Subcutaneous adipose tissue (tissue), 4 donors: ENCODE data around the gene FEZ2. TPM values are rescaled to one million over a fixed set of nuclear protein-coding genes. Genes with fewer than 3 reads are reported as not detected.

ENCODE experiments used
- total RNA-seq, 4 donors: library from RNA; depleted of rRNA; stranded (reverse); fragments of >200 nt; gene quantifications; one replicate each; pipeline ENCODE4 v1.1.0, GENCODE V29; 2016
- TF ChIP-seq, protein P1 (sequence below): fragments of 450-650 bp; IDR thresholded peaks from one replicate; pipeline ENCODE4 v1.5.1; 2016; ENCODE audit warnings: low read depth, mild to moderate bottlenecking, control low read depth, antibody characterized with exemption, moderate library complexity

Gene FEZ2
- total RNA-seq, 4 donors from 2014 or later, result 55.8 to 95.7 (median 65.5) TPM

DNA sequence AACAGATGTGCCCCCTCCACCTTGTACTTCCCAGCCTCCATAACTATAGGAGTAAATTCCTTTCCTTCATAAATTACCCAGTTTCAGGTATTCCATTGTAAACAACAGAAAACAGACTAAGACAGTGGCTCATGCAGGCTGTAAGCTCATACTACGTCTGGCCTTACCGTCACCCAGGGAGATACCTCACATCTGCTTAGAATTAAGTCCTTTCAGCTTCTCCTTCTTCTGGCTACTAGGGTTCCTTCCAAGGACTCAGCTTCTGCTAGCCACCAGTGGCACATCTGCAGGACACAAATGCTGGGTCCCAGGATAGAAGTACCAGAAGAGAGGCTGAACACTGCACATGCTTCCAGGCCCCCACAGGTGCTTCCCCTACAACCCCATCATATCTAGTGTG is 22.4 kb upstream of the FEZ2 start:
- TF ChIP-seq, protein P1, sequence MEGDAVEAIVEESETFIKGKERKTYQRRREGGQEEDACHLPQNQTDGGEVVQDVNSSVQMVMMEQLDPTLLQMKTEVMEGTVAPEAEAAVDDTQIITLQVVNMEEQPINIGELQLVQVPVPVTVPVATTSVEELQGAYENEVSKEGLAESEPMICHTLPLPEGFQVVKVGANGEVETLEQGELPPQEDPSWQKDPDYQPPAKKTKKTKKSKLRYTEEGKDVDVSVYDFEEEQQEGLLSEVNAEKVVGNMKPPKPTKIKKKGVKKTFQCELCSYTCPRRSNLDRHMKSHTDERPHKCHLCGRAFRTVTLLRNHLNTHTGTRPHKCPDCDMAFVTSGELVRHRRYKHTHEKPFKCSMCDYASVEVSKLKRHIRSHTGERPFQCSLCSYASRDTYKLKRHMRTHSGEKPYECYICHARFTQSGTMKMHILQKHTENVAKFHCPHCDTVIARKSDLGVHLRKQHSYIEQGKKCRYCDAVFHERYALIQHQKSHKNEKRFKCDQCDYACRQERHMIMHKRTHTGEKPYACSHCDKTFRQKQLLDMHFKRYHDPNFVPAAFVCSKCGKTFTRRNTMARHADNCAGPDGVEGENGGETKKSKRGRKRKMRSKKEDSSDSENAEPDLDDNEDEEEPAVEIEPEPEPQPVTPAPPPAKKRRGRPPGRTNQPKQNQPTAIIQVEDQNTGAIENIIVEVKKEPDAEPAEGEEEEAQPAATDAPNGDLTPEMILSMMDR, result no peak

DNA sequence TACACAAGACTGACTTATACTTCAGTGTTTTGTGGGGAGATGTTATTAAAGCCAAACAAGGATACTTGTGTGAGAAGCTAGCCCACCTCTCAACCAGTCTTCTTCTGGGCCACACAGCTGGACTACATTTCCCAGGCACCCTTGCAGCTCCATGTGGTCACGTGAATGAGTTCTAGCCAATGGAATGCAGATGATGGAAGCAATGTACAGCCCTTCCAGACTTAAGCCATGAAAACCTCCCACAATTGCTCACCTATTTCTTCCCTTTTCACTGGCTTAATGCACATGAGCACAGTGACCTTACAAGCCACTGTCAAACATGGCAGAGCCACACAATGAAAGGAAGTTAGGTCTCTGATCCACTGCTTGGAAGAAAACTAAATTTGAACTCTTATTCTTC is 20.4 kb upstream of the FEZ2 start:
- TF ChIP-seq, protein P1, result no peak

DNA sequence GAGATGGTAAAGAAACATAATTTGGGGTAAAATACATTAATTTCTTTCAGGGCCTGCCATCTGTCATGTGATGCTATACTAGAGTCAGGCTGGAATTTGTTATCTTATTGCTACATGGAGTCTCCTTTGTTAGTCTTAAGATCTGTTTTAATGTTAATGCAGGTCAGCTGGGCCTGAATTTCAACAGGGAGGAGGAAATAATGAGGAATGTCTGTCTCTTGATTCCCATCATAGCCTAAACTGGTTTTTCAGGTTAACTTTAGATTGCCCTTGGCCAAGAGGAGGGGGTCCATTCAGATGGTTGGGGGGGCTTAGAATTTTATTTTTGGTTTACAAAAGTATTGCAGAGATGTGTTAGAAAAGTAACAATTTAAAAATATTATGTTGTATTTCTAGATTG is 19.0 kb upstream of the FEZ2 start:
- TF ChIP-seq, protein P1, result no peak

DNA sequence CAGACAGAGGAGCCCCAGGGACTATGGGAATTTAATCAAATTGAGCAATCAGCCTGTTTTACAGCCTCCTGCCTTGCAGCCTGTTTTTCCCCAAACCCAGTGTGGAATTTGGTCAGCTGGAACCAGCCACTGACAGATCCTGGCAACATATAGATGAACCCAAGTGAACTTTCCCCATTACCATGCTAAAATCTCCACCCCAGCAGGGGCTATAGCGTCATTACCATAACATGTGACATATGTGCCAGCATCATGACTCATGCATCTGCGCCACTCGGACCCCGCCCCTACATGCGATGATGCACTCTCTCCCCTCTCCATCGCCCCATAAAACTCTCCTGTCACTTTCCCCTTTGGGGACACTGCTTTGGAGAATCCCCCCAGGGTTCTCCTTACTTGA is 17.3 kb upstream of the FEZ2 start:
- TF ChIP-seq, protein P1, result no peak

DNA sequence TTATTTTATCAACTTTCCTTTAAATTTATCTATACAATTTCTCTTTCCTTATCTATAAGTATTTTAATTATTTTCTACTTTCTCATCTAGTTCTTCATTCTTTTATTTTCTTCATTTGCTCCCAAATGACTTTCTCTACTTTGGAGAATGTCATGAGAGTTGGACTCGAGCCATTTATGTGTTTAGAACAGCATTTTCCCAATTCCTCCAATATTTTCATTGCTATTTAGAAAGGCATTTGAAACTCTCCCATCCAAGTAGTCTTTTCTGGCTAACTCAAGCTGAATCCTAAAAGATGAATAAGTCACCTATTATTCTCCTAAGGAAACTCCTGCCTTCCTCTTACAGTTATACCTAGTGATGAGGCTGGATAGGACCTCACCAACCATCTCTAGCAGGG is 15.8 kb upstream of the FEZ2 start:
- TF ChIP-seq, protein P1, result no peak

DNA sequence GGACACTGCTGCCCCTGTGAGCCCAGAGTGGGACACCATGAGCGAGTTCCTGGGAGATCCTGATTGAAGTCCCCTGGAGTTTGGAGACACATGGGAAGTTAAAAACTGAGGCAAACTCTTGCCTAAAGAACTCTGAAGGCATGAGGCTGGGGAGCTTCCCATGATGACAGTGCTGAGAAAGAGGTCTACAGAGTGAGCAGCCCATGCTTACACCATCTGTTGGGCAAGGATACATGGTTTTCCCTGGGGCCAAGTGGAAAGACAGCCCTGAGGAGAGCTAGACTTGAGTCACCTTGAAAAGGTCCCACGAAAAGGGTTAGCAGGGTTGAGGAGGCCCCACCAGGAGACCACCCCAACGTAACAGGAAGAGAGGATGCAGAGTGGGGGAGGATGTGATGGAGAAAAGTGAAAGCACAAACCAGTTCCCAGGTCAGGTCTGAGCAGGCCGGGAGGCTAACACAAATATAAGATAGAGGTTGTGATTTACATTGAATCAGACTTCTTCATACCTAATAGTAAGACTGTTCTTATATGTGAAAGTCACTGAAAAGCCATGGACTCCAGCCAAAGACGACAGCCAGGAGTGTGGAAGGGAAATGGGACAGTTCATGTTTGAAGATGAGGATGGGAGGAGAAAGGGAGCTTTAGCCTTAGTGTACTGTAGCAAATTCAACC is 13.5 kb upstream of the FEZ2 start:
- TF ChIP-seq, protein P1, result no peak

DNA sequence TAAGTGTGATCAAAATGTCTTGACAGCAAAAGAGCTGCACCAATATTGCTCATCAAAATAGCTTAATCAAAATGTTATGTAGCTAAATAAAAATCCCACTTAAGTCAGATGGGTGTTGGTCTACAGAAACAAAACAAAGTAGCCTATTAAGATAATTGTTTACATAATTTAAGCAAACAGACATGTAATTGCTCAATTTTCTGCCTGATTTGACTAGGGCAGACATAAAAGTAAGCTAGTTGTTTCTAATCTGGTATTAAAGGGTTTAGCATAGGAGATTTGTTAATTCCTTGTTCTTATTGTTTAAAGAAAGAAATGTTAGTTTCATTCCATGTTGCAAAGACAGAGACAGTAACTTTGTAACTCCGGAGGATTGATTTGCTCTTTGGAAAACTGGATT is 11.5 kb upstream of the FEZ2 start:
- TF ChIP-seq, protein P1, result no peak
